Neural cell (in vitro differentiated cells): Measurements from ENCODE around the gene CYB561. TPM values are rescaled to one million over a fixed set of nuclear protein-coding genes. Genes with fewer than 3 reads are reported as not detected.

Experiments
- H2AFZ ChIP-seq: fragments of 200-600, 300-800 bp; sonication (generic), shearing (Covaris generic); 2 replicates; pipeline ENCODE4 v1.6.0; 2014; ENCODE audit warnings: low read depth, mild to moderate bottlenecking, antibody characterized with exemption, low read length, moderate library complexity
- H3F3A ChIP-seq: fragments of 200-600 bp; shearing (Covaris generic); 2 replicates; pipeline ENCODE4 v1.6.1; 2016; ENCODE audit warnings: mild to moderate bottlenecking, moderate library complexity, mixed read lengths, antibody characterized with exemption, low read length; ENCODE audit not compliant: insufficient read depth, poor library complexity, severe bottlenecking
- H3K27ac ChIP-seq: fragments of 200-600, 300-800 bp; sonication (generic), shearing (Covaris generic); 2 replicates; pipeline ENCODE4 v1.5.1; 2014; ENCODE audit warnings: mild to moderate bottlenecking, low read length, moderate library complexity
- H3K27me3 ChIP-seq: fragments of 300-800, 200-600 bp; sonication (generic), shearing (Covaris generic); 2 replicates; pipeline ENCODE4 v1.6.0; 2014; ENCODE audit warnings: mild to moderate bottlenecking, low read depth, low read length, moderate library complexity; ENCODE audit not compliant: insufficient read depth
- H3K36me3 ChIP-seq: fragments of 300-800, 200-600 bp; sonication (generic), shearing (Covaris generic); 2 replicates; pipeline ENCODE4 v1.5.1; 2014; ENCODE audit warnings: mild to moderate bottlenecking, antibody characterized with exemption, low read length, moderate library complexity; ENCODE audit not compliant: insufficient read depth
- H3K4me2 ChIP-seq: fragments of 300-800, 200-600 bp; sonication (generic), shearing (Covaris generic); 2 replicates; pipeline ENCODE4 v1.6.0; 2014; ENCODE audit warnings: mild to moderate bottlenecking, low read length
- H3K4me3 ChIP-seq: fragments of 300-800, 200-600 bp; sonication (generic), shearing (Covaris generic); 2 replicates; pipeline ENCODE4 v1.5.1; 2014; ENCODE audit warnings: mild to moderate bottlenecking, low read length, moderate library complexity
- H3K79me2 ChIP-seq: fragments of 200-600 bp; shearing (Covaris generic); replicated peaks from 2 replicates; pipeline ENCODE4 v1.6.0; 2014; ENCODE audit warnings: mild to moderate bottlenecking, low read length, moderate library complexity; ENCODE audit not compliant: insufficient read depth
- H3K9ac ChIP-seq: fragments of 300-800, 200-600 bp; sonication (generic), shearing (Covaris generic); 2 replicates; pipeline ENCODE4 v1.6.1; 2016; ENCODE audit warnings: mild to moderate bottlenecking, low read length, mixed read lengths
- H3K9me2 ChIP-seq: fragments of 200-600 bp; shearing (Covaris generic); 2 replicates; pipeline ENCODE4 v1.6.1; 2016; ENCODE audit warnings: mild to moderate bottlenecking, low read length, mixed read lengths; ENCODE audit not compliant: insufficient read depth
- H3K9me3 ChIP-seq: fragments of 200-600, 300-800 bp; sonication (generic), shearing (Covaris generic); 2 replicates; pipeline ENCODE4 v1.6.1; 2016; ENCODE audit warnings: mild to moderate bottlenecking, mixed run types, low read length, moderate library complexity, mixed read lengths
- H4K20me1 ChIP-seq: fragments of 200-600 bp; shearing (Covaris generic); 2 replicates; pipeline ENCODE4 v1.6.1; 2016; ENCODE audit warnings: mild to moderate bottlenecking, mixed run types; ENCODE audit not compliant: insufficient read depth
- EP300 ChIP-seq: fragments of 450-650 bp; conservative IDR thresholded peaks from 2 replicates; pipeline ENCODE4 v1.6.1; 2014; ENCODE audit warnings: antibody characterized with exemption, mild to moderate bottlenecking, moderate library complexity; ENCODE audit not compliant: poor library complexity, severe bottlenecking
- EZH2 ChIP-seq: fragments of 200-600, 300-800 bp; shearing (Covaris generic), sonication (generic); IDR thresholded peaks from 2 replicates; pipeline ENCODE4 v1.6.1; 2014; ENCODE audit warnings: antibody characterized with exemption, low read length, borderline replicate concordance, mild to moderate bottlenecking; ENCODE audit not compliant: insufficient read depth, poor library complexity, severe bottlenecking
- MXI1 ChIP-seq: fragments of 450-650 bp; conservative IDR thresholded peaks from 2 replicates; pipeline ENCODE4 v1.6.1; 2014; ENCODE audit warnings: antibody characterized with exemption, mild to moderate bottlenecking; ENCODE audit not compliant: poor library complexity, severe bottlenecking
- POLR2AphosphoS5 ChIP-seq: IDR thresholded peaks from 2 replicates; pipeline ENCODE4 v1.6.1; 2012
- SMC3 ChIP-seq: fragments of 450-650 bp; conservative IDR thresholded peaks from 2 replicates; pipeline ENCODE4 v1.6.1; 2014; ENCODE audit warnings: antibody characterized with exemption, mild to moderate bottlenecking, moderate library complexity; ENCODE audit not compliant: poor library complexity
- TAF1 ChIP-seq: IDR thresholded peaks from 2 replicates; pipeline ENCODE4 v1.6.1; 2012; ENCODE audit warnings: low read depth
- polyA plus RNA-seq: library from polyadenylated mRNA; depleted of rRNA; stranded (reverse); fragments of >200 nt; gene quantifications from 2 replicates; pipeline ENCODE4 v1.2.3, GENCODE V29; 2014
- TF ChIP-seq, protein P1 (sequence below): fragments of 450-650 bp; IDR thresholded peaks from 2 replicates; pipeline ENCODE4 v1.5.1; 2014; ENCODE audit warnings: antibody characterized with exemption, mild to moderate bottlenecking, moderate library complexity; ENCODE audit not compliant: poor library complexity, severe bottlenecking
- TF ChIP-seq, protein P2 (sequence below): IDR thresholded peaks from 2 replicates; pipeline ENCODE4 v1.6.1; 2012; ENCODE audit warnings: borderline replicate concordance

Gene CYB561
- polyA plus RNA-seq, 1 donor from 2014 or later = 15.7 TPM

DNA sequence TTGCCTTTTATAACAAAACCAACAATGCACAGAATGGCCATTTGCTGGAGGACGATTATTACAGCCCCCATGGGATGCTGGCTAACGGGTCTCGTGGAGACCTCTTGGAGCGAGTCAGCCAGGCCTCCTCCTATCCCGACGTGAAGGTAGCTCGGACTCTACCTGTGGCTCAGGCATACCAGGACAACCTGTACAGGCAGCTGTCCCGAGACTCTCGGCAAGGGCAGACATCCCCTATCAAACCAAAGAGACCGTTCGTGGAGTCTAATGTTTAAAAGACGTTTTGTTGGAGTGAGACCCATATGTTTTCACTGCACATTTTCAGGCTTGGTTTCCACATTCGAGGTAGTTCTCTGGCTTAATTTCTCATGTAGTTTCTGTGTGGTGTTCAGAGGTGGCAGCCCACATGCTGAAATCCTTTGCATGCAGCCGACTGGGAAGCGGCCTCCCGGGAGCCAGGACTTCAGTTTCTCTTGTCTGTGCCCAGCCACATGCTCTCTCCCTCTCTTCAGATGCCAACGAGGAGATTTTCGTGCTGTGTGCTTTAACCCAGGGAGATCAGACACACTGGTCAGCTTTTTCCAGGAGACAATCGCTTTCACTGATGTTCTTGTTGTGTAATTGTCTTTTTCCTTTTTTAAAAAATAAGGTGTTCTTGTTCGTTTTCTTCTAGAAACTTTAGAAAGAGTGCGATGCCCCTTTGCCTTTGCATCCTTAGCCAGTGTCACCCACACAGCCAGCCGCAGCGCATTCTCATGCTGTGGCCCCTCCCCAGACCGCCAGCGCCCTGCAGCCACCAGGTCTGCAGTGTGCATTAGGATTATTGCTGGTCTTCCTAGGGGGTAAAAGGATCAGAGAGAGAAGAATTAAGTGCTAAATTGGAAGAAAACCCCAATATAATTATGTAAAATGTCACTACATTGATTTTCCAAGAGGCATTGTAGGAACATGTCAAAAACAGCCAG is 24.1 kb downstream of the CYB561 start:
- Histone ChIP-seq H3F3A (no peaks in the 10 kb centered on the region), H3K4me3 (no peak overlapping the region), H3K79me2 (no peaks in the 10 kb centered on the region), H2AFZ (no peak overlapping the region), H3K9me2 (no peaks in the 10 kb centered on the region), H3K27ac (no peak overlapping the region), H3K9ac (no peak overlapping the region), H3K36me3 (peaks cover 11% of the 10 kb centered on the region), H4K20me1 (no peaks in the 10 kb centered on the region), H3K27me3 (no peaks in the 10 kb centered on the region), H3K4me2 (no peak overlapping the region), H3K9me3 (no peaks in the 10 kb centered on the region)
- TF ChIP-seq MXI1 (no peak), TAF1 (no peak), SMC3 (no peak), EP300 (no peak)

GRCh38 chr17:63420868-63421680 is 25.0 kb downstream of the CYB561 start:
- Histone ChIP-seq H3F3A (no peaks in the 10 kb centered on the region), H2AFZ (no peak overlapping the region), H3K9me2 (no peaks in the 10 kb centered on the region), H3K27me3 (no peaks in the 10 kb centered on the region), H4K20me1 (no peaks in the 10 kb centered on the region), H3K4me3 (no peak overlapping the region), H3K4me2 (no peak overlapping the region), H3K9me3 (no peaks in the 10 kb centered on the region), H3K36me3 (peaks cover 11% of the 10 kb centered on the region), H3K27ac (no peak overlapping the region), H3K79me2 (no peaks in the 10 kb centered on the region), H3K9ac (no peak overlapping the region)
- TF ChIP-seq, protein P1, sequence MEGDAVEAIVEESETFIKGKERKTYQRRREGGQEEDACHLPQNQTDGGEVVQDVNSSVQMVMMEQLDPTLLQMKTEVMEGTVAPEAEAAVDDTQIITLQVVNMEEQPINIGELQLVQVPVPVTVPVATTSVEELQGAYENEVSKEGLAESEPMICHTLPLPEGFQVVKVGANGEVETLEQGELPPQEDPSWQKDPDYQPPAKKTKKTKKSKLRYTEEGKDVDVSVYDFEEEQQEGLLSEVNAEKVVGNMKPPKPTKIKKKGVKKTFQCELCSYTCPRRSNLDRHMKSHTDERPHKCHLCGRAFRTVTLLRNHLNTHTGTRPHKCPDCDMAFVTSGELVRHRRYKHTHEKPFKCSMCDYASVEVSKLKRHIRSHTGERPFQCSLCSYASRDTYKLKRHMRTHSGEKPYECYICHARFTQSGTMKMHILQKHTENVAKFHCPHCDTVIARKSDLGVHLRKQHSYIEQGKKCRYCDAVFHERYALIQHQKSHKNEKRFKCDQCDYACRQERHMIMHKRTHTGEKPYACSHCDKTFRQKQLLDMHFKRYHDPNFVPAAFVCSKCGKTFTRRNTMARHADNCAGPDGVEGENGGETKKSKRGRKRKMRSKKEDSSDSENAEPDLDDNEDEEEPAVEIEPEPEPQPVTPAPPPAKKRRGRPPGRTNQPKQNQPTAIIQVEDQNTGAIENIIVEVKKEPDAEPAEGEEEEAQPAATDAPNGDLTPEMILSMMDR = no peak
- TF ChIP-seq SMC3 (no peak), TAF1 (no peak), EP300 (no peak), EZH2 (no peak), POLR2AphosphoS5 (no peak)
- TF ChIP-seq, protein P2, sequence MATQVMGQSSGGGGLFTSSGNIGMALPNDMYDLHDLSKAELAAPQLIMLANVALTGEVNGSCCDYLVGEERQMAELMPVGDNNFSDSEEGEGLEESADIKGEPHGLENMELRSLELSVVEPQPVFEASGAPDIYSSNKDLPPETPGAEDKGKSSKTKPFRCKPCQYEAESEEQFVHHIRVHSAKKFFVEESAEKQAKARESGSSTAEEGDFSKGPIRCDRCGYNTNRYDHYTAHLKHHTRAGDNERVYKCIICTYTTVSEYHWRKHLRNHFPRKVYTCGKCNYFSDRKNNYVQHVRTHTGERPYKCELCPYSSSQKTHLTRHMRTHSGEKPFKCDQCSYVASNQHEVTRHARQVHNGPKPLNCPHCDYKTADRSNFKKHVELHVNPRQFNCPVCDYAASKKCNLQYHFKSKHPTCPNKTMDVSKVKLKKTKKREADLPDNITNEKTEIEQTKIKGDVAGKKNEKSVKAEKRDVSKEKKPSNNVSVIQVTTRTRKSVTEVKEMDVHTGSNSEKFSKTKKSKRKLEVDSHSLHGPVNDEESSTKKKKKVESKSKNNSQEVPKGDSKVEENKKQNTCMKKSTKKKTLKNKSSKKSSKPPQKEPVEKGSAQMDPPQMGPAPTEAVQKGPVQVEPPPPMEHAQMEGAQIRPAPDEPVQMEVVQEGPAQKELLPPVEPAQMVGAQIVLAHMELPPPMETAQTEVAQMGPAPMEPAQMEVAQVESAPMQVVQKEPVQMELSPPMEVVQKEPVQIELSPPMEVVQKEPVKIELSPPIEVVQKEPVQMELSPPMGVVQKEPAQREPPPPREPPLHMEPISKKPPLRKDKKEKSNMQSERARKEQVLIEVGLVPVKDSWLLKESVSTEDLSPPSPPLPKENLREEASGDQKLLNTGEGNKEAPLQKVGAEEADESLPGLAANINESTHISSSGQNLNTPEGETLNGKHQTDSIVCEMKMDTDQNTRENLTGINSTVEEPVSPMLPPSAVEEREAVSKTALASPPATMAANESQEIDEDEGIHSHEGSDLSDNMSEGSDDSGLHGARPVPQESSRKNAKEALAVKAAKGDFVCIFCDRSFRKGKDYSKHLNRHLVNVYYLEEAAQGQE = no peak
